ENCODE results near the gene HCN3.

GRCh38 chr1:155242805-155243358 is 34.4 kb upstream of the HCN3 start:
- TF ChIP-seq CTCF (IDR thresholded peaks at IDR 0.05) (no peak), POLR2A (IDR thresholded peaks at IDR 0.05) (no peak)

Measured in lower leg skin (tissue), 3 donors.